Adipocyte (in vitro differentiated cells): ENCODE measurements around the gene CIAO1.
A peak's percentile ranks its signal among the peaks of the same experiment; 100 is the strongest.

Experiments
- DNase-seq: peaks from one replicate; pipeline ENCODE4 v3.0.0-alpha.2; 2015; ENCODE audit warnings: low read depth
- H3K27me3 ChIP-seq: replicated peaks from 2 replicates; pipeline ENCODE4 v1.7.0; 2013; ENCODE audit warnings: mild to moderate bottlenecking, low read length, moderate library complexity; ENCODE audit not compliant: control insufficient read depth, insufficient read depth
- H3K36me3 ChIP-seq: 2 replicates; pipeline ENCODE4 v1.7.0; 2013; ENCODE audit warnings: low read length, mild to moderate bottlenecking, moderate library complexity; ENCODE audit not compliant: control insufficient read depth, insufficient read depth, severe bottlenecking
- H3K4me1 ChIP-seq: 2 replicates; pipeline ENCODE4 v1.7.0; 2013; ENCODE audit warnings: mild to moderate bottlenecking, low read length, moderate library complexity; ENCODE audit not compliant: control insufficient read depth, insufficient read depth
- H3K4me3 ChIP-seq: 2 replicates; pipeline ENCODE4 v1.7.0; 2013; ENCODE audit warnings: mild to moderate bottlenecking, low read length, moderate library complexity
- H3K9ac ChIP-seq: 2 replicates; pipeline ENCODE4 v1.7.0; 2013; ENCODE audit warnings: mild to moderate bottlenecking, low read length, moderate library complexity
- H3K9me3 ChIP-seq: 2 replicates; pipeline ENCODE4 v1.7.0; 2013; ENCODE audit warnings: mild to moderate bottlenecking, low read length, moderate library complexity; ENCODE audit not compliant: control insufficient read depth

CIAO1 gene

GRCh38 chr2:96262306-96262705, 3.7 kb upstream of the CIAO1 start:
- Histone ChIP-seq H3K4me1 (peaks cover 60% of the 10 kb centered on the region), H3K4me3 (no peak overlapping the region), H3K27me3 (no peaks in the 10 kb centered on the region), H3K9ac (no peak overlapping the region), H3K36me3 (peaks cover 6% of the 10 kb centered on the region), H3K9me3 (no peaks in the 10 kb centered on the region)
- DNase-seq: peak; percentile 56

GRCh38 chr2:96264086-96264485, 1.9 kb upstream of the CIAO1 start:
- peaks cover 50% of the 10 kb centered on the region for H3K4me1 ChIP-seq
- H3K36me3 ChIP-seq: peaks cover 22% of the 10 kb centered on the region
- no peaks in the 10 kb centered on the region for H3K27me3 ChIP-seq
- peak overlapping the region; percentile 94 for H3K4me3 ChIP-seq
- peak; percentile 40 for DNase-seq
- H3K9me3 ChIP-seq: no peaks in the 10 kb centered on the region
- peak overlapping the region; percentile 92 for H3K9ac ChIP-seq

- peaks cover 29% of the 10 kb centered on the region for H3K36me3 ChIP-seq
- H3K4me1 ChIP-seq: peaks cover 43% of the 10 kb centered on the region
- H3K9ac ChIP-seq: peak overlapping the region; percentile 92
- no peaks in the 10 kb centered on the region for H3K27me3 ChIP-seq
- peak overlapping the region; percentile 94 for H3K4me3 ChIP-seq
- peak; percentile 48 for DNase-seq
- no peaks in the 10 kb centered on the region for H3K9me3 ChIP-seq
These were observed 1.2 kb upstream of the CIAO1 start for GRCh38 chr2:96264656-96265348.

GRCh38 chr2:96265349-96265839, 631 bp upstream of the CIAO1 start:
- Histone ChIP-seq H3K4me1 (peaks cover 37% of the 10 kb centered on the region), H3K9me3 (no peaks in the 10 kb centered on the region), H3K9ac (peak overlapping the region; percentile 92), H3K36me3 (peaks cover 32% of the 10 kb centered on the region), H3K27me3 (no peaks in the 10 kb centered on the region), H3K4me3 (peak overlapping the region; percentile 94)
- peak; percentile 62 for DNase-seq

- Histone ChIP-seq H3K36me3 (peaks cover 43% of the 10 kb centered on the region), H3K9me3 (no peaks in the 10 kb centered on the region), H3K4me3 (peak overlapping the region; percentile 94), H3K9ac (peak overlapping the region; percentile 92), H3K4me1 (peaks cover 29% of the 10 kb centered on the region), H3K27me3 (no peaks in the 10 kb centered on the region)
- peak; percentile 48 for DNase-seq
These were observed 1.3 kb downstream of the CIAO1 start for GRCh38 chr2:96267159-96267971.

GRCh38 chr2:96271995-96272394, 6.0 kb downstream of the CIAO1 start:
- DNase-seq: no peak
- Histone ChIP-seq H3K9me3 (no peaks in the 10 kb centered on the region), H3K4me1 (peaks cover 11% of the 10 kb centered on the region), H3K27me3 (no peaks in the 10 kb centered on the region), H3K36me3 (peaks cover 79% of the 10 kb centered on the region), H3K4me3 (no peak overlapping the region), H3K9ac (peak overlapping the region; percentile 34)

GRCh38 chr2:96273763-96274162, 7.7 kb downstream of the CIAO1 start:
- peak; percentile 35 for DNase-seq
- H3K9me3 ChIP-seq: no peaks in the 10 kb centered on the region
- no peaks in the 10 kb centered on the region for H3K27me3 ChIP-seq
- no peaks in the 10 kb centered on the region for H3K4me1 ChIP-seq
- no peak overlapping the region for H3K4me3 ChIP-seq
- H3K9ac ChIP-seq: no peak overlapping the region
- H3K36me3 ChIP-seq: peaks cover 84% of the 10 kb centered on the region

GRCh38 chr2:96274355-96275056, 8.5 kb downstream of the CIAO1 start:
- no peak for DNase-seq
- Histone ChIP-seq H3K36me3 (peaks cover 84% of the 10 kb centered on the region), H3K9ac (no peak overlapping the region)

GRCh38 chr2:96276787-96277499, 10.9 kb downstream of the CIAO1 start:
- Histone ChIP-seq H3K27me3 (no peaks in the 10 kb centered on the region), H3K9ac (no peak overlapping the region), H3K4me3 (no peak overlapping the region), H3K9me3 (no peaks in the 10 kb centered on the region), H3K4me1 (no peaks in the 10 kb centered on the region), H3K36me3 (peaks cover 85% of the 10 kb centered on the region)
- no peak for DNase-seq

More at GRCh38 chr2:96274355-96275056, 8.5 kb downstream of the CIAO1 start:
- Histone ChIP-seq H3K9me3 (no peaks in the 10 kb centered on the region), H3K4me1 (no peaks in the 10 kb centered on the region), H3K4me3 (no peak overlapping the region), H3K27me3 (no peaks in the 10 kb centered on the region)

- H3K9me3 ChIP-seq: no peaks in the 10 kb centered on the region
- H3K4me3 ChIP-seq: no peak overlapping the region
- H3K36me3 ChIP-seq: peaks cover 99% of the 10 kb centered on the region
- H3K9ac ChIP-seq: no peak overlapping the region
- no peaks in the 10 kb centered on the region for H3K4me1 ChIP-seq
- DNase-seq: no peak
- no peaks in the 10 kb centered on the region for H3K27me3 ChIP-seq
These were observed 21.3 kb downstream of the CIAO1 start for GRCh38 chr2:96287273-96287856.
